Stimulated activated CD4-positive, alpha-beta T cell treated with anti-CD3 and anti-CD28 coated beads, Interleukin-2, amount 100 ng/mL, for 24 hours (primary cell): ENCODE data around the gene ATAD3C.
"Not testable (repeated sequence)": the region's sequence is repeated elsewhere in the genome, so short reads cannot be mapped to it uniquely, and the experiment has no call there.

Experiments used
- DNase-seq, 2 donors: peaks; one replicate each; pipeline ENCODE4 v3.0.0-alpha.2; 2020

ATAD3C gene

DNA sequence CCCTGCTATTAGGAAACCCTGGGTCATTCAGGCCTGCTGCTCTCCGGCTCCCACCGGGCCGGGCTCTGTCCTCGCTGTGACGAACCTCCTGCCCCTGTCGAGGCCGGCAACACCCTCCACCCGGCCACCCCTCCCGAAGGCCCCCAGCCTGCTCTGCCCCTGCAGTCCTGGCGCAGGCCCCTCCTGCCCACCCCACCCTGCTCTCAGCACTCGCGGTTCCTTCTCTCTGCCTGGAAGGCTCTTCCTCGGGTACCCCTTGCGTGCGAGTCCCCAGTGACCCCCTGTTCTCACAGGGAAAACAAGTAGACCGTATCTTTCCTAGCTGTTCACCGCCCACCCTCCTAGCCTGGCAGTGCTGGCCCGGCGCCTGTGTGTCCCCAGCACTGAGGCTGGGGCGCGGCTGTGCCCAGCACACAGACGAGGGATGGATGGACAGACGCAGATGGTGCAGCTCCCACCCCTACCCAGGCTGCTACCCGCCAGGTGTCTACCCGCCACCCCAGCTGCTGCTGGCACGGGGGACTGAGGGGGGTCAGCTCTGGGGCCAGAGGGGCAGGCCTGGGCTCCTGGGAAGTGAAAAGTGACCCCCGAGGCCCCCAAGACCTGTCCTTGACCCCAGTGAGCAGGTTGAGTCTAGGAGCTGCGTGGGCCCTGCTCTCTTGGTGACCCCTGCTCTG is 17.1 kb upstream of the ATAD3C start:
- DNase-seq, result no peak

DNA sequence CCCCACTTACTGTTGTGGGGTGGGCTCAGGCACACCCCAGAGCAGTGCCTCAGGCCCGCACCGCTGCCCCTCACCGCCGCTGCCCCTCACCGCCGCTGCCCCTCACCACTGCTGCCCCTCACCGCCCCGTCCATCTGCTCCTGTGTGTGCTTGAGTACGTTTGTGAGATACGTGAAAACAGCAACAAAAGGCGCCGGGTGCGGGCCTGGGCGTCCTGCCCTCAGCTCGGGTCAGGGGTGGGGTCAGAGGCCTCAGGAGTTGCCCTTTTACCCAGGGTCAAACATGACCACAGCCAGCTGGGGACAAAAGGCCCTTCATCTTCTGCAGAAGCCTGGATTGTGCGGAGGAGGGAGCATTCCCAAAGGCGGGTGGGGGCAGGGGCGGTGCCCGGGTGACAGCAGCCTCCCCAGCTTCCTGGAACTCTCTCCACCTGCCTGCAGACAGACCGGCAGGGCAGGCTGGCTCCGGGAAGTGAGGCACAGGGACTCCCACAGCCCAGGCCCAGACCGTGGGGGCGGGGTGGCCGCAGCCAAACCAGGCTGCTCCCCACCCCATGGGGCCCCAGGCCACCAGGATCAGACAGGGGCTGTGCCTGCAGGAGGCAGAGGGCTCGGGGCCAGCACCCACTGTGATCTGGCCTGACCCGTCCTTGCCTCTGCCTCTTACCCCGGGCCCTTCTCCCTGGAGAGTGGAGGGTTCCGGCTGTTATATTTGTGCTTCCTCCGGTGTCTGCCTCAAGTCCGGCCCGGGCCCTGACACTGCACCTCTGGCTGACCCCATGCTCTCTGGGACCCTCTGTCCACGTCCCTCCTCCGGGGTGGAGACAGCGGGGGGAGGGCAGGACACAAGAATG is 16.3 kb upstream of the ATAD3C start:
- no peak for DNase-seq

DNA sequence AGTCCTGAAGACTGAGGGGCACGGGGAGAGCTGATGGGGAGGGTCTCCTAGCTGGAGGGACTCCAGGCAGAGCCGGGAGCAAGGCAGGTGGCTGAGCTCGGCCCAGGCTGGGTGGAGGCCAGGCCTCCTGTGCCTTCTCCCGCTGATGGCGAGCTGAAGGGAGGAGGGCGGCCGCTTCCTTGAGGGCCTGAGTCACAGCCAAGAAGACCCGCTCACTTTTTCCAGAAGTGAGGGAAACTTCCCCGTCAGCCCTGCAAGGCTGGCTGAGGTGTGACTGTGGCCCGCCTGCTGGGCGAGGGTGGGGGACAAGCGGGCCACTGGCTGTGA is 15.7 kb upstream of the ATAD3C start:
- DNase-seq, result peak; percentile 64 to 73

DNA sequence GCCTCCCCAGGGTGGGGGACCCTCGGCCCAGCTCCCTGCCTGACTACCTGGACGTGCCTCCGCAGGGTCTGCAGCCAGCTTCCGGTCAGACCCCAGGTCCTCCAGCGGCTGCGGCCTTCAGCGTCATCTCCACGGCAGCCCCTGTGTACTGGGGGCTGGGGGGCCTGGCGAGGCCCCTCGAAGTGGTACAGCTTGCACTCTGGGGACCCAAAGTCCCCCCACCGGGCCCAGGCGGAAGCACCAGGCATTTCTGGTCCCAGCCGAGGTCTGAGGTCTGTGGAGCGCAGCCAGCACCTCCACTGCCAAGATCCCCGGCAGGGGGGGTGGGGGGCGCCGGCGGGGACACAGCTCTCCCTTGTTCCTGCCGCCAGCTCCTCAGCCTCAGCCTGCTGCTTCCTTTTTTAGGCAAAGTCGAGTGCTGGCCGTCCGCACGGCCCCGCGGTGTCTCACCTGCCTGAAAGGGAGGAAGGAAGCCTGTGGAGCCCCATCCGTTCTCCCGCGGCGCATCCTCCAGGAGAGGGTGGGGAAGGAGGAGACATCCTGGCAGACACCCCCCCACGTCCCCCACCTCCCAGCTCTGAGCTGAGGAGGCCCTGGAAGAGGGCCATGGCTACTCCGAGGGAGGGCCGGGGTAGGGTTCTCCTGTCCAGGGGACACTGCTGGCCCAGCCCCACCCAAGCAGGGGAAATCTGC is 15.2 kb upstream of the ATAD3C start:
- peak in 1 of 2 donors; percentile 40 for DNase-seq

DNA sequence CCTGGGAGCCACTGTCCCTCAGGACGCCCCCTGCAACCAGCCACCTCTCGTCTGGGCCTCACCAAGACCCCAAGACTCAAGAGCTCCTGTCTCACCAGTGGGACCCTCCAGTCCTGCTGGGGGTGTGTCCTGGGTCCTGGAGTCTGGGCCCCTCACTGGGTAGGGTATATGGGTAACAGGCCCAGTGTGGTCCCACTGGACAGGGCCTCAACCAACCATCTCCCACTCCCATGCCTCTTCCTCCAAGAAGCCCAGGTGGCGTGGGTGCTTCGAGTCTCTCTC is 14.7 kb upstream of the ATAD3C start:
- DNase-seq, result no peak

GRCh38 chr1:1435106-1435903 is 14.2 kb upstream of the ATAD3C start, which contains the start of gene VWA1:
Gene VWA1, plus strand, starts transcription at chr1:1435690. Its CDS starts 59 bp downstream, at chr1:1435749.
- peak; percentile 68 to 79 for DNase-seq

DNA sequence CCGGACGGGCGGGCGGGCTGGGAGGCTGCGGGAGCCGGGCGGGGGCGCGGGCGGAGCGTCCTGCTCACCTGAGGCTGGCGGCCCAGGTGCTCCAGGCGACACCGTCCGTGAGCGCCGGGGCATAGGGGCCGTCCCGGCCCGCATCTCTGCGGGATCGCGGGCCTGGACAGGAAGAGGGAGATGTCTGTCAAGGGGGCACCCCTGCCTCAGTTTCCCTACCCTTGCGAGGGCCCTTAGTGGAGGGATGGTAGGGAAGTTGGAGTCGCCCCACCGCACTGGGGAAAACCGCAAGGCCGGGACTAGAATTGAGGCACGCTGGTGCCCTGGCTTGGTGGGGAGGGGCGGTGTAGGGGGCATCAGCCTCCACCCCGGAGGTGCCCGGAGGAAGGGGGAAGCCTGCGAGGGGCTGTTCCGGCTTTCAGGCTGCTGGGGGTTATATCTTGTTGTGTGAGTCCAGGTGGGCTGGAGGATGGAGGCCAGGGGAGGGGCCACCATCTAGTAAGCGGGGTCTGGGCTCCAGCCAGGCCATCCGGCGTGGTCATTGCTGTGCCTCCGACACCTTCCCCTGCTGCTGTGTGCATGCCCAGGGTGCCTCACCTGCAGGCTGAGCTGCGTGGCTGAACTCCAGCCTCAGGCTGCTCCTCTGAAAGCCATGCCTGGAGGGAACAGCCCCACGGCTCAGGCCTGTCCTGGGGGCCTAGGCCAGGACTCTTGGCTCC is 13.4 kb upstream of the ATAD3C start:
- DNase-seq, result no peak

GRCh38 chr1:1436630-1437032 is 12.9 kb upstream of the ATAD3C start:
- no peak for DNase-seq

GRCh38 chr1:1437033-1437903 is 12.2 kb upstream of the ATAD3C start:
- no peak for DNase-seq

- no peak for DNase-seq
These were observed 11.5 kb upstream of the ATAD3C start for GRCh38 chr1:1437904-1438376.

DNA sequence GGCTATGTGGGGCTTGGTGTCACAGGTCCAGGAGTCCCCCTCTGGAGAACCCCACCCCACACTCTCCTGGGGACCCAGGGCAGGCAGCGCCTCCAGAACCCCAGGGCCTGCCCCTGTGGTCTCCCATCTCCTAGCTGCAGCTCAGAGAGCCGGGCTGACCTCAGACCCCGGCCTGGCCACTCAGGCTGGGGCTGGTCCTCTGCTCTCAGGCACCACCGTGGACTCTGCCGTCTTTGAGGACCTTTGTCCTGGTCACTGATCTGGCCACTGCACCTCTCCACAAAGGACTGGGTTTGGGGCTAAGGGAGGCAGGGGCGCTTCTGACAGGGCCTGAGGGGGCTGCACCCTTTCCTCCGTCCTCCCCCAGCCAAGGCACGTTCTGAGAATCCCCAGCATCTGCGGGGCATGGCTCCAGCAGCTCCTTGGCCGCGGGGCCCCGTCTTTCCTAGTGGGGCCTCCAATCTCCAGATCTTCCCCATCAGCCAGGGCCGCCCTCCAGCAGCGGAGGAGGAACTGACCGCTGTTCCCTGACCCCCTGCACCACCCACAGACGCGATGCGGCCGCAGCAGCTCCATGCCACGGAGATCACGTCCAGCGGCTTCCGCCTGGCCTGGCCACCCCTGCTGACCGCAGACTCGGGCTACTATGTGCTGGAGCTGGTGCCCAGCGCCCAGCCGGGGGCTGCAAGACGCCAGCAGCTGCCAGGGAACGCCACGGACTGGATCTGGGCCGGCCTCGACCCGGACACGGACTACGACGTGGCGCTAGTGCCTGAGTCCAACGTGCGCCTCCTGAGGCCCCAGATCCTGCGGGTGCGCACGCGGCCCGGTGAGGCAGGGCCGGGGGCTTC is 10.7 kb upstream of the ATAD3C start:
- DNase-seq, result no peak

DNA sequence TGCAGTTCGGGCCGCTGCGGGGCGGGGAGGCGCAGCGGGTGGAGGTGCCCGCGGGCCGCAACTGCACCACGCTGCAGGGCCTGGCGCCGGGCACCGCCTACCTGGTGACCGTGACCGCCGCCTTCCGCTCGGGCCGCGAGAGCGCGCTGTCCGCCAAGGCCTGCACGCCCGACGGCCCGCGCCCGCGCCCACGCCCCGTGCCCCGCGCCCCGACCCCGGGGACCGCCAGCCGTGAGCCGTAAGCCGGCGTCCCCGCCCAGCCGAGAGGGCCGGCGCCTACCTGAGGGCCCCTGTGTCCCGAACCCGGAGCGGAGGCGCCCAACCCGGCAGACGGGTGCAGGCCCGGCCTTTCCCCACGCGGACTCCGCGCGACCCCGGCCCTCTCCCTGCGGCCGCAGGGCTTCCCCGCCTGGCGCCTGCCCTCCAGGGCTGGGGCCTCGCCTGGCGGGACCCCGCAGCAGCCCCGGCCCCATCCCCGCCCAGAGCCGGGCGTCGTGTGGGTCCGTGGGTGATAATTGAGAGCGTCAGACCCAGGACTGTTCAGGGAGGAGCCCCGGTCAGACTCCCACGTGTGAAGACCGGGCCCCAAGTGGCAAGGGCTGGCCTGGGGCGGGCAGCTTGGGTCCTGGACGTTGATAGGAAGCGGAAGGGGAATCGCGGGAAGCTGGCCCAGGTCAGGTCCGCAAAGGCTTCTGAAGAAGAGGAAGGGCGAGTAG is 9.8 kb upstream of the ATAD3C start:
- no peak for DNase-seq

- DNase-seq, result no peak
These were observed 9.1 kb upstream of the ATAD3C start for GRCh38 chr1:1440262-1441001.

DNA sequence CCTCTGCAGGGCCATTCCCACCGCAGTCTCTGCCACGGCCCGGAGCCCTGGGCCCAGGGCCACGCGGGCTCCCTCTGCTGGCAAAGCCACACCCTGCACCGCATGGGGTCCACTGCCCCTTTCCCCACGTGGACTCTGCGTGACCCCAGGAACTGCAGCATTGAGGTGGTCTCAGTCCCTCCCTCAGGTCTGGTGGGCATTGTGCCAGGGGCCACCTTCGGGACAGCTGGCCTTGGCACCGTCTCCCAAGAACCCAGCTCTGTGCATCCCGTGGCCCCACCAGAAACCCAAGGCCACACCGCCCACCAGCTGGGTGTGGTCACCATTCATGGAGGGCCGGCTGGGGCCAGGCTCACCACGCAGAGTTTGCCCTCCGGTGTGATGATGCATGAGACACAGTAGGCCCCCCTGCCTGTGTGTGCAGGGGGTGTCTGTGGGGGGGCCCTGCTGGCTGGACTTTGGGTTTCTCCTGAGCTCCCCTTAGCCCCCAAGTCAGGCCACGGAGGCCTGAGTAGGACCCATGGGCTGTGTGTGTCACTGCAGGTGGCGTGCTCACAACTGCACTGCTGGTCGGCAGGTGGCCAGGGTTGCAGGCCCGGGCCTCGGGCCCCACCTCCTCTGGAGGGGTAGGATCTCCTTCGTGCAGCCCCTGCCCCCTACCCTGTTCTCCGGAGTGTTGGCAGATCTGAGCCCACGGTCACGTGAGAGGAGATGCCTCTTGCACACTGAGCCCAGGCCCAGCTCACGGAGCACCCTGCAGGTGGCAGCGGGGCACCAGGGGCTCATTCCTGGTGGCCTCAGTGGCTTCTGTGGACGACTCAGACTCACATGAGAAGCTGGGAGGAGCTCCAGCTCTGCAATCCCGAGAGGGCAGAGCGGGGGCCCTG is 8.2 kb upstream of the ATAD3C start:
- DNase-seq, result peak; percentile 75 to 77

DNA sequence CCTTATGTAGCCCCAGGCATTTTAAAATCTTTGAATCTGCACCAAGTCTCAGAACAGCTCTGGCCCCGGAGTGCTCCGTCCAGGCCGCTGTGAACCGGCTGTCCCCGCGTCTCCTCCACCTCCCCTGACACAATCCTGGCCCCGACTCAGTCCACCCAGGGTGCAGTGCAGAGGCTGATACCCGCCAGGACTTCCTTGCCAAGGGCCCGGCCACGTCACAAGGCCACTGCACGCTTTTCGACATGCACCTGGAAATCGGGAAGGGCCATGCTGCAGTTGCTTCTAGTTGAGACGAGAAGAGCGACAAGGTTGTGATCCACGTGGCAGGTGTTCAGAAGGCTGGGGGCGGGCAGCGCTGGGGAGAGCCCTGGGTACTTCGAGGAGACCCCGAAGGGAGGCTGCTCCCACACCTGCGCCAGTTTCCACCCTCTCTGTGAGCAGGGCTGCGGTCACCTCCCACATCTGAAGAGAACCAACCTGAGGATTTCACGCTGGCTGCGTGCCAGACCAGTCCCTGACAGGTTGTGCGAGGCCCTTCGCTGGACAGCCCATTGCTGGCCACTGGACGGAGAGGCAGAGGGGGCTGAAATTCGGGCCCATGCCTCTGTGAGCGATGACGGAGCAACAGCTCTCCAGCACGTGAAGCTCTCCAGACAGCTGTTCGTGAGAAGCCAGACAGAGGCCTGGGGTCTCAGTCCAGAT is 7.3 kb upstream of the ATAD3C start:
- DNase-seq, result no peak

DNA sequence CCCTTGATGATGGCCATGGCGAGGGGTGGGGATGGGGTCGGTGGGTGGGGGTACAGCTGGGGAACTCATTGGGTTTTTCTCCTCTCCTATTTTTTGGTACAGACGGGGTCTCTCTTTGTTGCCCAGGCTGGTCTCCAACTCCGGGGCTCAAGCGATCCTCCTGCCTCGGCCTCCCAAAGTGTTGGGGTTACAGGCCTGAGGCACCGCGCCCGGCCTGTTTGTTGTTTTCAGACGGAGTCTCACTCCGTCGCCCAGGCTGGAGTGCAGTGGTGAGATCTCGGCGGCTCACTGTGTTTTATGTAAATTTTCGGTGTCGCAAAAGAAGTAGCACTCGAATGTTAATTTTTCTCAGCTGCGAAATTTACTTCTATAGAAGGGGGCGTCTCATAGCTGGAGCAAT is 2.9 kb upstream of the ATAD3C start:
- not testable (repeated sequence) for DNase-seq

DNA sequence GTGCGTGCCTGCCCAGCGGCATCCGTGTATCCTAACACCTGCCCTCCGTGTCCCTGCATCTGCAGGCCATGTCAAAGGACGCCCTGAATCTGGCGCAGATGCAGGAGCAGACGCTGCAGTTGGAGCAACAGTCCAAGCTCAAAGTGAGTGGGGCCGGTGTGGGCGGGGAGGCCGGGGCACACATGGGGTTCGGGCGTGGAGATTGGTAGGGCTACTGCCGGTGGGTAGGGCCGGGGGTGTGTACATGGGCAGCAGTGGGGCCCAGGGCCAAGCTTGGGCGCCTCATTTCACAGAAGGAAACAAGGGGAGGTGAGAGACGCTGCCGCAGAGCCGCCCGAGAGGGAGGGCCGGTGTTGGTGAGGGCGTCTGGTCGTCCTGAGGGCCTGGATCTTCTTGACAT is 1.1 kb downstream of the ATAD3C start:
- DNase-seq, result not testable (repeated sequence)
